GM21786 (cell line): ENCODE data around the gene GRM8.
A peak's percentile ranks its signal among the peaks of the same experiment; 100 is the strongest.

Source experiments
- ATAC-seq: cut with Tn5 transposase; IDR thresholded peaks from one replicate; pipeline ENCODE4 v1.9.1; 2021; ENCODE audit not compliant: unreplicated experiment

Gene GRM8

GRCh38 chr7:127035203-127035849 lies 217.4 kb downstream of the GRM8 start:
- no peak for ATAC-seq

DNA sequence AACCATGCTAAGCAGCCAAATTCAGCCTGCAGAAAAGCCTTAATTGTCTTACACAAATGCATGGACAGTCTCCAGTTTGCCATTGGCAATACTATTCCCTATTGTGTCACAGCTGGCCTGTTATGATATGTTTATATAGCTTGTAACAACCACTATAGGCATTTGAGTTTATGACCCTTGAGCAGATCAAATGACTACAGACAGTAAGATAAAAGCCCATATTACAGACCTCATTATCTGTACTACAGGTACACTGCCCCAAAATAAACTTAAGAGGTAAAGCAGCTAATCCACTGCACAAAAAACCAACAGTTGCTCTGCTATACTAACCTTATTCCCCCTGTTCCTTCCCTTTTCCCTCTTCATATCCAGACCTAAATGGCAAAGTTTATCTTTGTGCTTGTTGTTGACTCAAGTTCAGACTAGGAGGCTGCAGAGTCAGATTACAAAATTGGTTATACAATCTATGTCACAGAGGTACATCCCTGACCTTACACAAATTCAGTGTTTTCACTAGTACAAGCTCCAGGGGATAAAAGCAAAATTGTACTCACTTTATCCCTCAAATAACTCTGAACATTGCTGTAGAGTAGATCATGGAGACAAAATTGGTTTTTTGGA lies 218.4 kb downstream of the GRM8 start:
- no peak for ATAC-seq

- ATAC-seq: no peak
These were observed 222.9 kb downstream of the GRM8 start for GRCh38 chr7:127029823-127030222.

DNA sequence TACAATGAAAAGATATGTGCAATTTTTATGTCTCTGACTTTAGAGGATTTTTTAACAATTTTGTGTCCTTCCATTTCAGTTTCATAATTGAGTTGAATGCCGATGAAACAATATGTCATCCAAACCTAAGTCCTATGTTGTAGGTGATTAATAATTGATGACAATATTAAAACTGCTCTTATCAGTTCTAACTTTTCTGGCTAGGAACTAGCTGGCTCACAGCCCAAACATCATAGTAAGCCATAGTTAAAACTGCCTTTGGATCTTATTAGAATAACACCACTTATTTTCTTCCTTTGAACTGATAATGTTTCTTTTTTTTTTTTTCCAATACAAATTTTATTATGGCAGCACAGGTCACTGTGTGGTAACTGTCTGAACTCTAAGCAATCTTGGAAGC lies 230.9 kb downstream of the GRM8 start:
- ATAC-seq: no peak

DNA sequence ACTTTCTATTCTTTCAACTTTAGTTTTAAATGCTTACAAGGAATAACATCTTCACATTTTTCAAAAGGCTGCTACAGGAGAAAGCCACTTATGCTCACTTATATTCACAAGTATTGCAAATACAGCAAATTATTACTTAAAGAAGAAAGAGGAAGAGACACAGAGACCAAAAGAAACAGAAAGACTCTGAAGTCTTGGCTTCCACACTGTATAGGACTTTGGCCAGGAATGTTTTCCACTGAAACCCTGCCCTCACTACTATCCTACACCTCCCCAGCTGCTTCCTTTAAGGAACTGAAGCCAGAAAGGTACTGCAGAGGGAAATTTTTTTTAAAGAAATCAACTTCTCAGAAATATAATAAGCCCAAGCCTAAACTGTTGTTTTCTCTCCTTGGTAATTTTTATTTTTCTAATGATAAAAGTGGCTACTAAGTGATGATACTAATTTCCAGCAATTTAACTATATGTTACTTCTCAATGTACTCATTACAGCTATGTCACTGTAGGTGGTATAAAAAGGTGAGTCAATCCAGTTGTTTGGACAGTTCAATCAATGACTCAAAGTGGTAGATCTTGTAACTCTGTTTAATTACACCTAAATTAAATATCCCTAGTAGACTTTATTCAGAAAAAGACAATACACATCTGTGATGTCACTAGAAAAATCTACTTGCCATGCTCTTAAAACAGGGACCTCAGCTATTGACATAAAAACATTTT lies 231.6 kb downstream of the GRM8 start:
- no peak for ATAC-seq

GRCh38 chr7:127018889-127019288 lies 233.9 kb downstream of the GRM8 start:
- ATAC-seq: no peak

DNA sequence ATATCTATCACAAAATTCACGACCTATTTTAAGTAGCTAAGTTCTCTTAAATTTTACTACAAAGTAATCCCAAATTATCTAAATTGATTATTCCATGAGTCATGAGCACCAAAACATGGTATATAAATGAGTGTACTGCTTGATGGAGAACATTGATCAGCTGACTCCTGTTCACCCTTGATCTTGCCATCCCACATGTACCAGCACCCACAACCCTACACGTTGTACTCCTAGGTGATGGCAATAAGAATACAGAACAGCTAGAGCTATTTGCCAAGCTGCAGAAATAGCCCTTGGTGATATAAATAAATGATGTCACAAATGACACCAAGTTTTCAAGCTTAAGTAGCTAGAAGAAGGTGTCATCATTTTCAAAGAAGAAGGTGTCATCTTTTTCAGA lies 235.5 kb downstream of the GRM8 start:
- no peak for ATAC-seq

DNA sequence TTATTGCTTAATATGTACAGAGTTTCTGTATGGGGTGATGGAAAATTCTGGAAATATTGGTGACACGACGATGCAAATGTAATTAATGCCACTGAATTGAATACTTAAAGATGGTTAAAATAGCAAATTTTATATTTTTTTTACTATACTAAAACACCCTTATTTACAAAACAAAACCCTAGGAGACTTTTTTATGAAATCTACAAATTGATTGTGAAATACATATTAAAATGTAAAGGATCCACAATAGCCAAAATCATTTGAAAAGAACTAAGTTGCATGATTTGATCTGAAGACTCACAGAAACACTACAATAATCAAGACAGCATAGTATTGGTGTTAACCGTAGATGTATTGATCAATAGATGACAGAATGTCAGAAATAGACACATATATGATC lies 252.0 kb downstream of the GRM8 start:
- no peak for ATAC-seq

GRCh38 chr7:126996659-126997058 lies 256.1 kb downstream of the GRM8 start:
- no peak for ATAC-seq

- ATAC-seq: no peak
These were observed 259.0 kb downstream of the GRM8 start for GRCh38 chr7:126993626-126994213.

DNA sequence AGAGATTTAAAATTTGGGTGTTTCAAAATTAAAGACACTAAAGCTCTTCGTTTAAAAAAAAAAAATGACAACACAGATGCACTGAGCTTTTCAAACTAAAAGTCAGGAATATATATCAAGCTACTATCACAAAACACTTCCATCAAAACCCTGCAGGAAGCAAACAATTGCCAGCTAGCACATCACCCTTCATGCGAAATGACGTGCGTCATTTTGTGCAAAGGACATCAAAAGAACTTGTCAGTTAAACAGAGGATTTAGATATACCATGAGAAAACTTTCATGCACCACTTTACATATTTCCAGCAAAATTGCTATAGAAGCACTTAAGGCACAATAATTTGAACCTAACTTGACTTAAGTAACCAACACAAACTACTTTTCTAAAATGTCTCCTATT lies 264.7 kb downstream of the GRM8 start:
- no peak for ATAC-seq

DNA sequence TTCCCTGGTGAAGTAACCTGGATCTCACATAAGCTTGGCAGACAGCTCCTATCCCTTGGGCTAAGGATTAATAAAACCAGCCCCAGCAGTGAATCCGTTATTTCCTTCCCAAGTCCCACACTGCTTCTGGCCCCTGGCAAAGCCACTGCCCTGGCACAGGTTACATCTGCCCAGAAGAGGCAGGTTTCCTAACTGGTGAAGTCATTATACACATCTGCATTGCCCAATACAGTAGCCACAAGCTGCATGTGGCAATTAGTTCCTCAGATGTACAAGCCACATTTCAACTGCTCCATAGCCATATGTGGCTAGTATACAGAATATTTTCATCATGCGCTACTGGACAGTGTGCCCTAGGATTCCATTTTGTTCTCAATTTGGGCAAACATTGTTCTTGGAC lies 273.0 kb downstream of the GRM8 start:
- ATAC-seq: no peak

DNA sequence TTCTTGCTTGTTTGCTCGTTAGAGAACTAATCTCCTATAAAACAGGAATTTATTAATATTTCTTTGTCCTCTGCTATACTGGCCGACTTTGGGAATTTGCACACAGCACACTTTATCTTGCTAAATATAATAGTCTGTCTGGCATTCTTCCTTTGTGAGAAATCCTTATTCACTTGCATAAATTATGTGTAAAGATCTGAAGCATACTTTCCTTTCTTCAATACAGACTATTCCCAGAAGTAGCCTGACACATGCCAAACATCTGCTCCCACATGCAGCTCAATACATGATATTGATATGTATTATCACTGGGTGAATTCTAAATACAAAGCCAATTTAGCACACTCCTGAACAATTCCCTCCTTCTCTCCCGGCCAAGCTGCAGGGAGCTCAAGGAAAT lies 273.9 kb downstream of the GRM8 start:
- no peak for ATAC-seq

GRCh38 chr7:126973066-126973465 lies 279.7 kb downstream of the GRM8 start:
- no peak for ATAC-seq

DNA sequence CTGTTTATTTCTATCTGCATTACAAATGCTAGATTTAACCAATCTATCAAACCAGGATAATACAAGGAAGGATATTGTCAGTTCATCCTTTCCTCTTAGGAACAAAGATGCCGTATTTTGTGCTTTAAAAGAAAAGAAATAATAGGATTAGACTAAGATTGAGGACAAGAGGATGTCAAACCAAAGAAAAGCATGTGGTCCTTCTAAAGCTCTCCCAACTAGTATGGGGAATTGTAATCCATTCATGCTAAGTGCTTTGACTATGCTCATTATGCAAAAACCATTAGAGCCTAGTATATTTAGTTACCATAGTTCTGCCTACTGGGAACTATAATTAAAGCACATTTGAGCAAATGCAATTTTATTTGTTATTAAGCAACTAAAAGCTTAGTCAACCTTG lies 280.2 kb downstream of the GRM8 start:
- no peak for ATAC-seq

- ATAC-seq: no peak
These were observed 293.1 kb downstream of the GRM8 start for GRCh38 chr7:126959649-126960048.

GRCh38 chr7:126958367-126958766 lies 294.4 kb downstream of the GRM8 start:
- ATAC-seq: no peak

DNA sequence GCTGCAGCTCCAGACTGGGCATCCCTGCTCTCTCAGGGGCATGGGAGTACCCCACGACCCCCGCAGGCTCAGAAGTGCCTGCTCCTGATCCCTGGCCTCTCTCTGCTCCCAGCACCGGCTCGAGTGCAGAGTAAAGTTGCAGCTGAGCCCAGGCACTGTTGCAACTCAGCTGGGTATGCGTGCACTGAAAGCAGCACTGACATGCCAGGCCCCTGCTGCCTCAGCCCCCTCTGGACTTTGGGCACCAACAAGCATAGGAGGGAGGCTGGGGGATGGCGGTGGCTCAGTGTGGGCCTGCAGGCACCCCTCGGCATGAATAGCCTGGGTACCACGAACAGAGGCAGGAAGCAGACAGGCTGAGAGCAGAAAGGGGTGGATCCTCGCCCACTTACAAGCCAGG lies 295.3 kb downstream of the GRM8 start:
- no peak for ATAC-seq

GRCh38 chr7:126953461-126953860 lies 299.3 kb downstream of the GRM8 start:
- ATAC-seq: no peak

DNA sequence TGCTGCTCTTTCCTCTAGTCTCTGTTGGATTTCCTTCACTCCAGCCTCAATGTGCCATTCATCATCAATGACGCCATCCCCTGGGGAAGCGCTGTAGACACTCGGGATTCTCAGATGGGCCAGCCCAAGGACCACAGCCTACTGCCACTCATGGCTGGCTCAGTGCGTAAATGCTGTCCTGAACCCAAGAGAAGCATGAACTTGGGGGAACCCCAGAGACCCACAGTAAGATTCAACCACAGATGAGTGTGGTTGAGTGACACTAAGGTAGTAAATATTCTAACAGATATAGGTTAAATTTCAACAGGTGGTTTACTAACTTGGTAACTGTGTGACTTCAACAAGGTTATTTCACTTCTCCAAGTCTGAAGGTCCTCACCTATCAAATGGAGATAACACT lies 304.1 kb downstream of the GRM8 start:
- peak; percentile 76 for ATAC-seq

- no peak for ATAC-seq
These were observed 311.9 kb downstream of the GRM8 start for GRCh38 chr7:126940723-126941307.

- no peak for ATAC-seq
These were observed 315.6 kb downstream of the GRM8 start for GRCh38 chr7:126937171-126937570.
